Fibroblast of pulmonary artery (primary cell): ENCODE measurements around the gene COL26A1.

Experiments used
- DNase-seq: peaks from one replicate; pipeline ENCODE4 v3.0.0-alpha.2; 2010; ENCODE audit warnings: low read depth
- H3K4me3 ChIP-seq: replicated peaks from 2 replicates; pipeline ENCODE4 v1.5.1; 2011; ENCODE audit warnings: low read depth, mild to moderate bottlenecking, control low read depth, low read length, moderate library complexity
- TF ChIP-seq, protein P1 (sequence below): IDR thresholded peaks from 2 replicates; pipeline ENCODE4 v1.5.1; 2011; ENCODE audit warnings: mild to moderate bottlenecking, control low read depth, low read length, inconsistent platforms; ENCODE audit errors: missing control alignments

The COL26A1 gene

DNA sequence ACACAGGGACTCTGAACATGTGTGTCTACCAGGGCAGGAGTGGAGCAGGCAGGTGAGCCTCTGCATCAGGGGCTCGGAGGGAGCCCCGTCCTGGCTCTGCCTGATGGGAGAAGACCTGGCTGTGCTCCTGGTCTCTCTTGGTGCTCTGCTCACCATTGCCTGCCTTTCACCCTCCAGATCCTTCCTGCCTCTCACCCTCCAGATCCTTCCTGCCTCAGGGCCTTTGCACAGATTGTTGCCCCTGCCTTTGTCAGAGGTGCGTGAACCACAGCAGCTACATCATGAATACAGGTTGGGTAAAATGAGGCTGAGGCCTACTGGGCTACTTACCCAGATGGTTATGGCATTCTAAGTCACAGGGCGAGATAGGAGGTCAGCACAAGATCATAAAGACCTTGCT lies 16.6 kb downstream of the COL26A1 start:
- TF ChIP-seq, protein P1, sequence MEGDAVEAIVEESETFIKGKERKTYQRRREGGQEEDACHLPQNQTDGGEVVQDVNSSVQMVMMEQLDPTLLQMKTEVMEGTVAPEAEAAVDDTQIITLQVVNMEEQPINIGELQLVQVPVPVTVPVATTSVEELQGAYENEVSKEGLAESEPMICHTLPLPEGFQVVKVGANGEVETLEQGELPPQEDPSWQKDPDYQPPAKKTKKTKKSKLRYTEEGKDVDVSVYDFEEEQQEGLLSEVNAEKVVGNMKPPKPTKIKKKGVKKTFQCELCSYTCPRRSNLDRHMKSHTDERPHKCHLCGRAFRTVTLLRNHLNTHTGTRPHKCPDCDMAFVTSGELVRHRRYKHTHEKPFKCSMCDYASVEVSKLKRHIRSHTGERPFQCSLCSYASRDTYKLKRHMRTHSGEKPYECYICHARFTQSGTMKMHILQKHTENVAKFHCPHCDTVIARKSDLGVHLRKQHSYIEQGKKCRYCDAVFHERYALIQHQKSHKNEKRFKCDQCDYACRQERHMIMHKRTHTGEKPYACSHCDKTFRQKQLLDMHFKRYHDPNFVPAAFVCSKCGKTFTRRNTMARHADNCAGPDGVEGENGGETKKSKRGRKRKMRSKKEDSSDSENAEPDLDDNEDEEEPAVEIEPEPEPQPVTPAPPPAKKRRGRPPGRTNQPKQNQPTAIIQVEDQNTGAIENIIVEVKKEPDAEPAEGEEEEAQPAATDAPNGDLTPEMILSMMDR = no peak
- no peak overlapping the region for H3K4me3 ChIP-seq

DNA sequence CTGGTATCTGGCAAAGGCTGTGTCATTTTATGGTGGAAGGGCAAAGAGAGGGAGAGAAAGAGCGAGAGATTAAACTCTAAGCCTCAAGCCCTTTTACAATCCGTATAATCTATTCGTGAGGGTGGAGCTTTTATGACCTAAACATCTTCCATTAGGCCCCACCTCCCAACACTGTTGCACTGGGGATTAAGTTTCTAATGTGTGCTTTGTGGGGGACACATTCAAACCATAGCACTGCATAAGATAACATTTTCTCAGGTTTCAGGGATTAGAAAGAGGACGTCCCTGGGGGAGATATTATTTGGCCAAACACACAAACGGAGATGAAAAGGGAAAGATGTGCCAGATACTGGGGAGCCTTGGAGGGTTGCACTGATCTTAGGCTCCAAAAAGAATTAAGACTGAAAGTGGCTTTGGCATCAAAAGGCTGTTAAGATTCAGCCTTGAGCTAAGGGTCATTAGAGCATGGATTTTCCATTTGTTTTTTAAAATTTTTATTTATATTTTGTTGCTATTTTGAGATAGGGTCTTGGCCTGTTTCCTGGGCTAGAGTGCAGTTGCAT lies 19.0 kb downstream of the COL26A1 start:
- TF ChIP-seq, protein P1 = no peak
- no peak overlapping the region for H3K4me3 ChIP-seq
- no peak for DNase-seq

More for the DNA sequence above, 16.6 kb downstream of the COL26A1 start:
- DNase-seq = no peak

GRCh38 chr7:101382937-101383336 lies 20.3 kb downstream of the COL26A1 start:
- no peak for DNase-seq
- H3K4me3 ChIP-seq = no peak overlapping the region
- TF ChIP-seq, protein P1 = no peak

GRCh38 chr7:101386177-101386557 lies 23.5 kb downstream of the COL26A1 start:
- TF ChIP-seq, protein P1 = no peak
- H3K4me3 ChIP-seq = no peak overlapping the region

DNA sequence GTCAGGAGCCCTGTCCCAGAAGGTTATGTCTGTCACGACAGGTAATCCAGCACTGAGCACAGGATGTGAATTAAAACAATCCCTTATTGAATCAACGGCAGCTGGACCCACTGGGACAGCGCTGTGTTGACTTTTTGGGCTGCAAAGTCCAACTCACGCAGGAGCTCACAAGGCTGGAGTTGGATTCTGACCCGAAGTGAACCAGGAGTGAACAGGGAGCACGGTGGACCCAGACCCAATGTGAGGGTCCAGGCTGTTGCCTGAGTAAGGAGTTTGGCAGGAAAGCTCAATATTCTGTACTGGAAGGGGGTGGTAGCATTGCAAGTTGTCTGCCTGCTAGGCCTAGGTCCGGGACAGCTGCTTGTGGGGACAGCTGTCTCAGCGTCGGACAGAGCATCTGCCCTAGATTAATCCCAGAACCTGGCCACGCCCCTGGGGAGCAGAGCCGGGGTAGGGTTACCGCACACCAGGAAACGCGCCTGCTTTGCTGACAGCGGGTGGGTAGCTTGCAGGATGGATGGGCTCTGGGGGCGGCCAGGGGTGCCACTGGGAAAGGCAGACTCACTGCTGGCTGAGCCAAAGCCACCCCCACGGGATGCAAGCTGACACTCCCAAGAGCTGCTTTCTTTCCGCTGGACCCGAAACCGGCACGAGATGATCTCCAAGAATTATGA lies 24.0 kb downstream of the COL26A1 start:
- TF ChIP-seq, protein P1 = no peak
- no peak overlapping the region for H3K4me3 ChIP-seq
- no peak for DNase-seq

More at GRCh38 chr7:101386177-101386557, 23.5 kb downstream of the COL26A1 start:
- DNase-seq = no peak

DNA sequence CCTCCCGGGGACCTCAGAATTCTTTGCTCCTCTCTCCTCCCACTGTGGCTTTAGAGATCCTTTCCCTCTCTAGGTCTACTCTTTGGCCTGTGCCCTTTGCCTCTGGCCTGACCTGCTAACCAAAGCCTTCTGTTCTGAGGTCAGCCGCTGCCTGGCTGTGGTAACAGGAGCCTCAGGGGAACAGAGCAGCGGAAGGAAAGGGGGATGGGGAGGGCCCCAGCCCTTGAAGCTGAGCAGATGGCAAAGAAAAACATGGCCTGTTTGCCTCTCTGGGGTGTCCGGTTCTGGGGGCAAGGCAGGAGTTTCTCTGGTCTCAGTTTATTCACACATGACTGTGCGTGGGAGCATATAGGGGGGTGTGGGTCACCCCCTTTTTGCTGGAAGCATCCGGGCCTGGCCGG lies 28.2 kb downstream of the COL26A1 start:
- peak; percentile 16 for DNase-seq
- TF ChIP-seq, protein P1 = no peak
- no peak overlapping the region for H3K4me3 ChIP-seq

GRCh38 chr7:101391991-101392390 lies 29.3 kb downstream of the COL26A1 start:
- no peak overlapping the region for H3K4me3 ChIP-seq
- no peak for DNase-seq
- TF ChIP-seq, protein P1 = no peak
